HG03575 (cell line): ENCODE data around the gene ANGPTL1.

Experiments used
- ATAC-seq: cut with Tn5 transposase; IDR thresholded peaks from one replicate; pipeline ENCODE4 v1.9.1; 2021; ENCODE audit not compliant: unreplicated experiment, insufficient number of reproducible peaks, low FRiP score; ENCODE audit errors: extremely low read depth

The ANGPTL1 gene

GRCh38 chr1:178870944-178871343 lies at the start of gene ANGPTL1:
TSS of gene ANGPTL1 (minus strand) at chr1:178871077. CDS start at chr1:178865776, 5,301 bp downstream.
- ATAC-seq: no peak

DNA sequence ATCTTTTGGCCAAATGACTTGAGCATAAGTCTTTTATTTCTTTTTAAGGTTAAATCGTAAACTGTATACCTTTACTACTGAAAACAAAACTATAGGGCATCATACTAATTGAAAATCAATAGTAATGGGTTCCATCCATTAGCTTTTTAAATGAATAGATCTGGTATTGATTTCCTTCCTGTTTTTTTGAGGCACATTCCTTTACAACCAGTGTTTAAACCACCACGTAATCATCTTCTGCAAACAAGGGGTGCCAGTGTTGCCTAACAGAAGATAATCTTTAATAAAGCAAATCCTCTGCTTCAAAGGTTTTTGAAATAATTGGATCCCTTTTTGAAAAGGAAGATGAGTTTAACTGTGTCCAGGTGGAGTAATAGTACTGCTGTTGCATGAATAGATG lies 48.7 kb upstream of the ANGPTL1 start:
- ATAC-seq: no peak

GRCh38 chr1:178918955-178919354 lies 48.1 kb upstream of the ANGPTL1 start:
- ATAC-seq: no peak

GRCh38 chr1:178918308-178918707 lies 47.4 kb upstream of the ANGPTL1 start:
- no peak for ATAC-seq

- no peak for ATAC-seq
Measured at GRCh38 chr1:178916448-178917174, 45.7 kb upstream of the ANGPTL1 start.

GRCh38 chr1:178912597-178912996 lies 41.7 kb upstream of the ANGPTL1 start:
- ATAC-seq: no peak

- ATAC-seq: no peak
Measured at GRCh38 chr1:178910023-178910422, 39.1 kb upstream of the ANGPTL1 start.

GRCh38 chr1:178908358-178908757 lies 37.5 kb upstream of the ANGPTL1 start:
- ATAC-seq: no peak

GRCh38 chr1:178901482-178902125 lies 30.7 kb upstream of the ANGPTL1 start:
- ATAC-seq: no peak

- ATAC-seq: no peak
Measured at GRCh38 chr1:178899402-178899801, 28.5 kb upstream of the ANGPTL1 start.

- ATAC-seq: no peak
Measured at GRCh38 chr1:178898401-178898800, 27.5 kb upstream of the ANGPTL1 start.

- ATAC-seq: no peak
Measured at GRCh38 chr1:178895928-178896327, 25.1 kb upstream of the ANGPTL1 start.

GRCh38 chr1:178886551-178886950 lies 15.7 kb upstream of the ANGPTL1 start:
- no peak for ATAC-seq

DNA sequence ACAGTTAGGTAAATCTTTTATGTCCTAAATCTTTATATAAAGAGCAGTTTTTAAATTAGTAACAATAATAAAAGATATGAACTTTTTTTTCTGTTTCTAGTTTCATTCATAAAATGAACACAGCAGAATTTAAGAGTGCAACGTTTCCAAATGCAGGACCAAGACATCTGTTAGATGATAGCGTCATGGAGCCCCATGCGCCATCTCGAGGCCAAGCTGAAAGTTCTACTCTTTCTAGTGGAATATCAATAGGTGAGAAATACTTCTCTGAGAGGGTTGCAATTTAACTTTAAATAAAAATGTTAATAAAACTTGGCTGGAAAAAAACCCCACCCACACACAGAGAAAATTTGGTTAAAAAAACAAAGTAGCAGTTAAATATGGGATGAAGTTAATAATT lies 15.0 kb upstream of the ANGPTL1 start:
- no peak for ATAC-seq

GRCh38 chr1:178881950-178882349 lies 11.1 kb upstream of the ANGPTL1 start:
- no peak for ATAC-seq

DNA sequence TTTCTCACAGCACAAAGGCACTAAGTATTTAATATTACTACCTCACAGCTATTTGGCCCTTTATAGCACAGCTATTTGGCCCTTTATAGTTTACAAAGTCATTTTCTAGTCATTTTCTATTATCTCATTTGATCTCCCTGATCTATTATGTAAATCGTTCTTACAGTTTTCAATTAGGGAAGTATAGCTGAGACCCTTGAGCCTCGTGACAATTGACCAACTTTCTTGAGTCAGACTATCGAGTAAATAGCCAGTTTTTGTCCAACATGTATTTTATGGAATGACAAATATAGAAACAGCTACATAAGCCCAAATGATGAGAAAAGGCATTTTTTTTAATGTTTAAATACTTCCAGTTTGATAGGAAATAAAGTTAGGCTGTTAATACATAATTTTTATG lies 7.0 kb upstream of the ANGPTL1 start:
- no peak for ATAC-seq

GRCh38 chr1:178875936-178876335 lies 5.1 kb upstream of the ANGPTL1 start:
- no peak for ATAC-seq

- ATAC-seq: no peak
Measured at GRCh38 chr1:178874966-178875365, 4.1 kb upstream of the ANGPTL1 start.

DNA sequence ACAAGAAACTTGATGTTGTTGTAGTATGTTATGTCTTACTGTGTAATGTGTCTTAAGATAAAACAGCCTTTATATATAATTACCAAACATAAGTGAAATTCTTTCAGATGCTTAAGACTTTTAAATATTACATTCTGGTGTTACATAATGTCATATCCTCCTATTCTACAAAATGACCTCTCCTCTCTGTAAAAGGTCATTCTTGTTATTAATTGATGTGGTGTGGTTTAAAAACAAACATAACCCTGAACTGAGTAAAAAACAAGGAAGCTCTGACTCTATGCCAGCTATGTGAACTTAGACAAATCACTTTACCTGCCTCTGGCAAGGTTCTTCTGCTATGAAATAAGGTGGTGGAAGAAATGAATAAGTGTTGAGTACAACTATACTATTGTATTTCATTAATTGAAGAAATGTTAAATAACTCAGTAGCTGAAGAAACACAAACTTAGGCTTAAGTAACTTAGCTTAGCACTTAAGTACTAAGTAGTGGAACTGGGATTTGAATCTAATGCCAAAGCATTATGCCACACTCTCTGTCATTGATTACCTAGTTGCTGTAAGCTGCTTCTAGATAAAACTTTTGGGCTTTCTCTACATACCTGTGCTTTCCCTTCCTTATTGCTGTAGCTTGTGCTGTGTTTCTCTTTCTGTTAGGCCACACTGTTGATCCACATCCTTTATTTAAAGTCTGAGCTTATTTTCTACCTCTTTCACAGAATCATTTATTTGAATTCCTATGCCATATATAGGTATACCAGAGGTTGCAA lies 859 bp upstream of the ANGPTL1 start:
- ATAC-seq: no peak

GRCh38 chr1:178870221-178870620 lies 656 bp downstream of the ANGPTL1 start:
- ATAC-seq: no peak
